Astrocyte of the spinal cord (primary cell): ENCODE measurements around the gene TENM4.

ENCODE experiments used
- DNase-seq: peaks from one replicate; pipeline ENCODE4 v3.0.0; 2011; ENCODE audit warnings: low read depth, low spot score
- H3K4me3 ChIP-seq: 2 replicates; pipeline ENCODE4 v1.5.1; 2011; ENCODE audit warnings: low read depth, mild to moderate bottlenecking, low read length, moderate library complexity
- in situ Hi-C: cut with HindIII; loops from 2 replicates; pipeline ENCODE4 v1.10.0; 2017; ENCODE audit warnings: low sequenced_read_pairs
- TF ChIP-seq, protein P1 (sequence below): IDR thresholded peaks from 2 replicates; pipeline ENCODE4 v1.5.1; 2012; ENCODE audit warnings: low read depth, mild to moderate bottlenecking, low read length, inconsistent platforms

The TENM4 gene

DNA sequence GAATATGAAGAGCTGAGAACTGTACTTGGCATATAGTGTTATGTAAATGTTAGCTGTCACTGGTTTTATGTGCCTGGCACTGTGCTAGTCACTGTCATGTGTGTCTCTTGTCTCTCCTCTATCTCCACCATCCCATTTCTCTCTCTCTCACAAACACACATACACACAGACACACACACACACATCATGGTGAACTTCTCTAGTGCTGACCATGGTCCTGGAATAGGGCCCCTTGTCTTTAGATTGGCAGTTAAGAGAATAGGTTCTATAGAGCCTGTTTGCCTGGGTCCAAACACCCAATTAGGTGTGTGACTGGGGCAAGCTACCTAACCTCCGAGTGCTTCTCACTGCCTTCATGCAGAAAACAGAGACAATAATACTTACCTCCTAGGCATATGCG is 756.5 kb downstream of the TENM4 start:
- H3K4me3 ChIP-seq: no peak overlapping the region
- DNase-seq: no peak
- in situ Hi-C loops: no loop called here
- TF ChIP-seq, protein P1, sequence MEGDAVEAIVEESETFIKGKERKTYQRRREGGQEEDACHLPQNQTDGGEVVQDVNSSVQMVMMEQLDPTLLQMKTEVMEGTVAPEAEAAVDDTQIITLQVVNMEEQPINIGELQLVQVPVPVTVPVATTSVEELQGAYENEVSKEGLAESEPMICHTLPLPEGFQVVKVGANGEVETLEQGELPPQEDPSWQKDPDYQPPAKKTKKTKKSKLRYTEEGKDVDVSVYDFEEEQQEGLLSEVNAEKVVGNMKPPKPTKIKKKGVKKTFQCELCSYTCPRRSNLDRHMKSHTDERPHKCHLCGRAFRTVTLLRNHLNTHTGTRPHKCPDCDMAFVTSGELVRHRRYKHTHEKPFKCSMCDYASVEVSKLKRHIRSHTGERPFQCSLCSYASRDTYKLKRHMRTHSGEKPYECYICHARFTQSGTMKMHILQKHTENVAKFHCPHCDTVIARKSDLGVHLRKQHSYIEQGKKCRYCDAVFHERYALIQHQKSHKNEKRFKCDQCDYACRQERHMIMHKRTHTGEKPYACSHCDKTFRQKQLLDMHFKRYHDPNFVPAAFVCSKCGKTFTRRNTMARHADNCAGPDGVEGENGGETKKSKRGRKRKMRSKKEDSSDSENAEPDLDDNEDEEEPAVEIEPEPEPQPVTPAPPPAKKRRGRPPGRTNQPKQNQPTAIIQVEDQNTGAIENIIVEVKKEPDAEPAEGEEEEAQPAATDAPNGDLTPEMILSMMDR: no peak

DNA sequence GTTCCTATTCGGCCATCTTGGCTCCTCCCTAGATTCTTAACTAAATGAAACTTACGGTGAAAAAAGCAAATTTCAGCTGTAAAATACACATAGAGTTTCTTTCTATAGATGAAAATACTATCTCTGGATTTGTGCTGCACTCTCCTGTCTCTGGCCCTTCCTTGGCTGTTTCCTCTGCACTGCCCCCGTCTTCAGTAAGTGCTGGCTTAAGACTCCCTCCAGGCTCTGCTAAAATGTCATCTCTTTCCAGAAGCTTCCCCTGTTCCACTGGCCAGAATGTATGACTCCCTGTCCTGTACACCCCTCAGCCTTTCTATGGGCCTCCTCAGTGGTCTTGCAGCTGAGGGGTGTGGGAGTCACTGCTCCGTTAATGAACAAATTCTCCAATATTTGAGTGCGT is 757.1 kb downstream of the TENM4 start:
- no peak overlapping the region for H3K4me3 ChIP-seq
- DNase-seq: no peak
- TF ChIP-seq, protein P1: no peak
- in situ Hi-C loops: no loop called here

DNA sequence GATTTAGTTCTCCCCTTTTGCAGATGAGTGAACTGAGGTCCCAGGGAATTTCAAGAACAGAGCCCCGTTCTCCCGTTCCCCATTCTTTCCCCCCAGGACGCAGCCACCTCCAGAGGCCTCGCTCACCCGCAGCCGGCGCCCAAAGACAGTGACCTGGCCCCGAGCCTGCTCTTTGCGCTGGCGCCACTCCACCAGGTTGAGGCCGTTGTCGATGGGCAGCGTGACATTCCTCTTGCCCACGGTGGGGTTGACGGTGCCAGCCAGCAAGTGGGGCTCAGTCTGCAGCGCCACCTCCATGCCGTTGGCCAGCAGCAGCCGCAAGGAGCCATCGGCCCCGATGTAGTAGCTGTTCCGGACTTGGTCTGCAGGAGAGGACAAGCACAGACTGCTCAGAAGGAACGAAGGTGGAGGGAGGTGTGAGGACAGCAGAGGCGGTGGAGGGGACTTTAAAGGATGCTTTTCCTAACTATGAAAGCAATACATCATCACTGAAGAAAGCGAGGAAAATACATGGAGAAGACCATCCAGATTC is 764.7 kb downstream of the TENM4 start:
- TF ChIP-seq, protein P1: no peak
- H3K4me3 ChIP-seq: no peak overlapping the region
- DNase-seq: no peak
- in situ Hi-C loops: no loop called here

DNA sequence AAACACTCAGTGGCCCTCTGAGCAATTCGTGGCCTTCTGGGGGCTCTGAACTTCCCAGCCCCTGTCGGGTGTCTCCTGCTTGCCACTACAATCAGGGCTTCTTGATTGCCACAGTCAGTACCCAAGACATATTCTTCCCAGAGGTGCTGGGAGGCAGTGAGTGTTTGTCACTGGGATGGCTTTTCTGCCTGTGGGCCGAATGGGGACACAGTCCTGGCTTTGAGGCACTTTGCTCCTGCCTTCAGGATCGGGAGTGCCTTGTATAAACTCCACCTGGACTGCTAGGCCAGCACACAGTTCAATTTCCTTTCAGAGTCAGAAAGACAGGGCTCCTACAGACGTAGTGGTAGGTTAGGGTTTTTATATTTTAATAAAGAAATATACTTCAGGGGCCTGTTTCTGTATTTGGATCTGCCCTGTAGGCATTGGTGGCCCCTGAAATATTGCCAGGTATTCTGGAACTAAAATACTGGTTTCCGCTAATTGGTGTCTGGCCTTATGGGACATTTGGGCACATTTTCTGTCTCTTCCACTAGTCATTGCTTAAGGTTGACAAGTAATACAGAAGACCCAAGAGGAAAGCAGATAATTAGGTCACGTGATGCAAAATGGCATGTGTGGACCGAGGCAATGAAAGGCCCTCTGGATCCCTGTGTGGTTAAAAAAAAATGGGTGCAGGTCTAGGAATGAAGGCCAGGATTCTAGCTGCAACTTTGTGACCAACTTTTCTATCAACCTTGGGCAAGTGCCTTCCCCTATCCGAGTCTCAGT is 767.8 kb downstream of the TENM4 start:
- no peak overlapping the region for H3K4me3 ChIP-seq
- in situ Hi-C loops: no loop called here
- no peak for DNase-seq
- TF ChIP-seq, protein P1: no peak

DNA sequence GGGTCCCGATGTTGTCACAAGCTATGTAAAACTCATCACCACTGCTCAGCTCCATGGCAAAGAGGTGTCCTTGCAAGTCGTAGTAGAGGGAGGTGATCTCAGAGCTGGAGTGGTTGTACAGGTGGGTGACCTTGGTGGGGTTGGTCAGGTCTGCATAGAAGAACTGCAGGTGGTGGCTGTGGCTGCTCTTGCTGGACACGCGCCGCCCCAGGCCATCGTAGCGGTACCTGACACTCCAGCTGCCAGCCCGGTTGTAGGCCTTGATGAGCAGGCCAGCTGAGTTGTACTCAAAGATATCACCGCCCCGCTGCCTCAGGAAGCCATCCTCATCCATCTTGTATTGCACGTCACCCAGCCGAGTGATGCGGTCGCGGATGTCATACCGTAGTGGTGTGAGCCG is 771.6 kb downstream of the TENM4 start:
- TF ChIP-seq, protein P1: no peak
- no peak for DNase-seq
- in situ Hi-C loops: no loop called here
- no peak overlapping the region for H3K4me3 ChIP-seq

DNA sequence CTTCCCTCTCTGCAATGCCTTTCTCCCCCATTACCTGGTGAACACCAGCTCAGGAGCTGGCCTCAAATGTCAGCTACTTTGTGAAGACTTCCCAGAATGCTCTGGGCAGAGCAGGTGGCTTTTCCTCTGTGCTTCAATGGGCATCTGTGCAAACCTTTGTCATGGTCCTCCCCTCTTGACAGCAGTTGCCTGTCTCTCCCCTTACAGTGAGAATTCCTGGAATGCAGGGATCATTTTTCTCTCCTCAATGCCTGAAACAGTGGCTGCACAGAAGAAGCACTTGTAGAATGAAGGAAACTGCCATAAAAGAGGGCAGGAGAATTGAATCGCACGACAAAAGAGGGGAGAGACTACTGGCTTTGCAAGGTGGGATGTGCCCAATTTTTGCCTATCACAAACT is 773.4 kb downstream of the TENM4 start:
- in situ Hi-C loops: no loop called here
- no peak overlapping the region for H3K4me3 ChIP-seq
- no peak for DNase-seq
- TF ChIP-seq, protein P1: no peak
